Metanephros (tissue), 1 donor: ENCODE data around the gene DPH3. TPM values are rescaled to one million over a fixed set of nuclear protein-coding genes. Genes with fewer than 3 reads are reported as not detected.

Source experiments
- total RNA-seq: library from RNA; depleted of rRNA; stranded (reverse); fragments of >200 nt; gene quantifications from one replicate; pipeline ENCODE4 v1.2.3, GENCODE V29; 2014

The DPH3 gene
- total RNA-seq: 9.9 TPM

DNA sequence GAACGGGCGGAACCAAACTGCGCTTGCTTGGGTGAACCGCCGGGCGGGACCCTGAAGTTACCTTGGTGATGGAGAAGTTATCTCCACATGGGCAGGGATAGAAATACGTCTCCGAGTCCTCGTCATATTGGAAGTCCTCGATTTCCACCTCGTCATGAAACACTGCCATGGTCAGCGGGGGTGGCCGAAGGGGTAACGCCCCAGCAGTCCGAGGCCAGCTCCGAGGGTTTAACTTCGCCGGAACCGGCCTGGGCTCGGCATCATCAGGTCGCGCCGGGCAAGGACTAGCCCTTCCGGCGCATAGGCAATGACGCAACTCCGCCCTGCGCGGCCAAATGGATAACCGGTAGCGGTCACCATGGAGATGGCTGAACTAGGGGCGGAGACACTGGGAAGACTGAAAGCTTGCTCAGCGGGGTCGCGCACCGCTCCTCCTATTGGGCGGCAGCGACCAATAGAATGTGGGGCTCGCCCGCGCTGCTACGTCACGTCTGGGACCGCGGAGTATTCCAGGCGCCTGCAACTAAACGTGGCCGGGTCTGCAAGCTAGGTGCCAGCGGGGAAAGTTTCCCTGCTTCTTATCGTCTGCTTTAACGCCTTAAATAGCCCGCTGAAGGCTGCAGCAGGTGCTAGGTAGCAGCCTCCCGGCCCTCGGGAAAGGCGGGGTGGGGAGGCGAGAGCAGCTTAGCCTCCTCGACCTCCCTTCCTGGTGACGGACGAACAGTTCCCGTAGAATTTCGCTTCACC is at the start of gene DPH3, which contains the start of gene OXNAD1:
Gene DPH3 (minus strand): TSS at position 236 of the 747 bp plus-strand sequence. CDS start 67 bp downstream, at position 169.
Gene OXNAD1 (plus strand): TSS at position 505 of the 747 bp plus-strand sequence. CDS start 5,741 bp downstream, outside the sequence.

Other genes with a start within 250 kb of the DPH3 start
- 9.9 TPM for gene GALNT15, start 90.3 kb downstream of the DPH3 start, total RNA-seq
- 36.7 TPM for gene OXNAD1, start 269 bp upstream of the DPH3 start, total RNA-seq
- gene RFTN1, start 248.8 kb upstream of the DPH3 start, total RNA-seq: 61.6 TPM